K562 (cell line): Measurements from ENCODE around the gene PYGB. TPM values are rescaled to one million over a fixed set of nuclear protein-coding genes. Genes with fewer than 3 reads are reported as not detected.

Experiments used
- ATAC-seq: fragments of 200-7000 bp; cut with Tn5 transposase; 3 replicates; pipeline ENCODE4 v1.9.1; 2020; ENCODE audit warnings: moderate library complexity
- BruUV-seq: library from RNA; stranded (reverse); fragments of 400-500 nt; replicated peaks from 2 replicates; lab custom pipeline; 2021; lab: Mats Ljungman, UMichigan
- CTCF ChIA-PET: fragments of 300-600 bp; formaldehyde crosslinking; extraction: SDS; loops from one replicate; lab custom pipeline; 2021; ENCODE audit warnings: low intra/inter-chr PET ratio; lab: Yijun Ruan, JAX
- POLR2A ChIA-PET: fragments of 300-600, 350-650 bp; sonication (Branson Sonifier 250); formaldehyde crosslinking; extraction: SDS; loops from one replicate; lab custom pipeline; 2021; ENCODE audit warnings: antibody characterized with exemption, inconsistent platforms; lab: Yijun Ruan, JAX
- DNase-seq, 4 experiments: peaks; one replicate each; pipeline versions ENCODE4 v3.0.0 to v3.0.0-alpha.2; 2011 to 2018; ENCODE audit warnings: low spot score in 3 of 4, mixed read lengths in 3 of 4; ENCODE audit errors: extremely low read depth in 1 of 4
- FAIRE-seq: peaks from 2 replicates; lab custom pipeline; 2011; peaks lifted over from hg19 to GRCh38; lab: Jason Lieb, UNC
- H2AFZ ChIP-seq: 2 replicates; pipeline ENCODE4 v1.6.0; 2011; ENCODE audit warnings: low read depth, low read length, control low read depth, inconsistent platforms
- H3K27ac ChIP-seq: fragments of 200-600 bp; 3 replicates; pipeline ENCODE4 v1.8.0; 2011; ENCODE audit warnings: low read depth, mild to moderate bottlenecking, control low read depth, inconsistent platforms, low read length, moderate library complexity, mixed read lengths; ENCODE audit errors: extremely low read depth
- H3K27me3 ChIP-seq, 2 experiments: fragments of 300-600 bp in 1 of 2; 2 replicates in 1 of 2; 3 replicates in 1 of 2; pipeline versions ENCODE4 v1.6.0 to v1.8.0; 2011; ENCODE audit warnings: inconsistent platforms in 2 of 2, low read length in 2 of 2, mild to moderate bottlenecking in 1 of 2, mixed read lengths in 1 of 2, moderate library complexity in 1 of 2; ENCODE audit not compliant: control insufficient read depth in 2 of 2, insufficient read depth in 2 of 2
- H3K36me3 ChIP-seq: fragments of 300-600 bp; 3 replicates; pipeline ENCODE4 v1.8.0; 2011; ENCODE audit warnings: mild to moderate bottlenecking, low read length, inconsistent platforms; ENCODE audit not compliant: control insufficient read depth, insufficient read depth
- H3K4me1 ChIP-seq, 2 experiments: fragments of 200-600 bp in 1 of 2; replicated peaks in 1 of 2; 2 replicates in 1 of 2; 3 replicates in 1 of 2; pipeline versions ENCODE4 v1.5.1 to v1.8.0; 2011; ENCODE audit warnings: inconsistent platforms in 2 of 2, low read length in 2 of 2, mild to moderate bottlenecking in 1 of 2, mixed read lengths in 1 of 2, moderate library complexity in 1 of 2; ENCODE audit not compliant: control insufficient read depth in 2 of 2, insufficient read depth in 2 of 2
- H3K4me2 ChIP-seq: 2 replicates; pipeline ENCODE4 v1.6.1; 2011; ENCODE audit warnings: low read length, control low read depth, inconsistent platforms, mixed read lengths; ENCODE audit not compliant: insufficient read depth
- H3K4me3 ChIP-seq: fragments of 200-600 bp; sonication (generic), shearing (Covaris generic); 2 replicates; pipeline ENCODE4 v1.5.1; 2016; ENCODE audit warnings: control low read depth, inconsistent platforms
- H3K79me2 ChIP-seq: fragments of 200-600 bp; 3 replicates; pipeline ENCODE4 v1.8.0; 2011; ENCODE audit warnings: low read length, inconsistent platforms; ENCODE audit not compliant: control insufficient read depth, insufficient read depth
- H3K9ac ChIP-seq, 2 experiments: 2 replicates each; pipeline versions ENCODE4 v1.6.0 to v1.6.1; 2011; ENCODE audit warnings: low read depth in 2 of 2, low read length in 2 of 2, control low read depth in 1 of 2, inconsistent platforms in 1 of 2, mild to moderate bottlenecking in 1 of 2, mixed read lengths in 1 of 2; ENCODE audit not compliant: insufficient read depth in 1 of 2
- H3K9me1 ChIP-seq: one replicate; pipeline ENCODE4 v1.6.0; 2011; ENCODE audit warnings: inconsistent platforms, mild to moderate bottlenecking, low read length, moderate library complexity; ENCODE audit not compliant: control insufficient read depth, insufficient read depth
- H3K9me3 ChIP-seq: replicated peaks from 2 replicates; pipeline ENCODE4 v1.5.1; 2011; ENCODE audit warnings: low read depth, low read length, inconsistent platforms; ENCODE audit not compliant: control insufficient read depth, insufficient read depth
- H4K20me1 ChIP-seq: replicated peaks from 2 replicates; pipeline ENCODE4 v1.6.1; 2011; ENCODE audit warnings: low read length, inconsistent platforms, mixed read lengths; ENCODE audit not compliant: control insufficient read depth, insufficient read depth
- ATF2 ChIP-seq: sonication (generic); formaldehyde crosslinking; IDR thresholded peaks from 2 replicates; pipeline ENCODE4 v1.8.1; 2022; ENCODE audit warnings: missing genetic modification reagents
- KDM2B ChIP-seq: fragments of 250-450 bp; sonication (Bioruptor Pico); IDR thresholded peaks from 2 replicates; pipeline ENCODE4 v1.8.0; 2021; ENCODE audit warnings: mild to moderate bottlenecking, moderate library complexity
- MTA2 ChIP-seq: fragments of 450-650 bp; IDR thresholded peaks from 2 replicates; pipeline ENCODE4 v1.6.1; 2016; ENCODE audit warnings: low read depth
- ZNF696 ChIP-seq: fragments of 250-450 bp; sonication (Bioruptor Pico); conservative IDR thresholded peaks from 2 replicates; pipeline ENCODE4 v1.4.0; 2020; ENCODE audit warnings: mild to moderate bottlenecking, moderate library complexity
- ZNF699 ChIP-seq: fragments of 250-450 bp; sonication (Bioruptor Pico); IDR thresholded peaks from 2 replicates; pipeline ENCODE4 v1.8.0; 2021; ENCODE audit warnings: mild to moderate bottlenecking, moderate library complexity; ENCODE audit not compliant: insufficient replicate concordance
- ZNF740 ChIP-seq, 3 experiments: fragments of 200-800 bp in 1 of 3; sonication (Bioruptor generic) in 1 of 3; sonication (generic) in 1 of 3; formaldehyde crosslinking in 1 of 3; IDR thresholded peaks; 2 replicates each; pipeline versions ENCODE4 v1.6.1 to v1.8.0; 2016 to 2022; ENCODE audit warnings: mild to moderate bottlenecking in 2 of 3, missing compliant biosample characterization in 2 of 3, missing genetic modification characterization in 2 of 3, missing genetic modification reagents in 1 of 3
- WGBS: fragments of 100-300 bp; shearing (Covaris generic); methylation state at CpG from one replicate; pipeline ENCODE4 v1.1.6; 2016; ENCODE audit warnings: low coverage, mixed read lengths; ENCODE audit not compliant: insufficient coverage; ENCODE audit errors: missing lambda C conversion rate; 5-methylcytosine and 5-hydroxymethylcytosine counted together
- in situ Hi-C: fragments of 300-500 bp; cut with MboI; formaldehyde crosslinking; loops from 4 replicates; pipeline ENCODE4 v1.15.0; 2018; ENCODE audit warnings: inconsistent platforms, mixed read lengths
- intact Hi-C: fragments of 100-400 bp; cut with micrococcal nuclease; formaldehyde crosslinking; loops from 2 replicates; pipeline ENCODE4 v1.14.2; 2022
- polyA plus RNA-seq, 8 experiments: library from polyadenylated mRNA; depleted of rRNA in 4 of 8; stranded (reverse) in 5 of 8; unstranded in 3 of 8; fragments of >200 nt; fragmentation: Nextera tagmentation in 2 of 8; fragmentation: Illumina TruSeq in 1 of 8; extraction: Ambion mirVana in 2 of 8; extraction: Trizol in 1 of 8; gene quantifications; 2 replicates each; pipeline versions ENCODE4 v1.2.1 to v1.2.3, GENCODE V29; 2011 to 2014; ENCODE audit warnings: inconsistent platforms in 1 of 8, missing spikeins in 1 of 8
- total RNA-seq, 7 experiments: library from RNA; depleted of rRNA in 6 of 7; stranded (reverse); fragments of >200 nt in 6 of 7; fragmentation: Illumina TruSeq in 2 of 7; extraction: Trizol in 2 of 7; gene quantifications; 2 replicates each; pipeline versions ENCODE4 v1.2.1 to v1.2.3, GENCODE V29; 2011 to 2021; ENCODE audit warnings: low replicate concordance in 1 of 7
- TF ChIP-seq, protein P1 (sequence below): sonication (generic); formaldehyde crosslinking; IDR thresholded peaks from 2 replicates; pipeline ENCODE4 v1.8.1; 2023; ENCODE audit warnings: mild to moderate bottlenecking, missing genetic modification reagents

PYGB gene
- total and polyA plus RNA-seq, 9 of the 15 experiments (the other 6 are each of a cell fraction or from before 2014, with no cell fraction given): 0.34 to 18.0 (median 9.8) TPM

- CTCF ChIA-PET: no interaction called here
- no peaks in the 10 kb centered on the region for H3K9me1 ChIP-seq
- H3K4me1 ChIP-seq: peaks cover 21 to 42% of the 10 kb centered on the region in 2 experiments
- no peaks in the 10 kb centered on the region for H3K27me3 ChIP-seq
- no peaks in the 10 kb centered on the region; the same call in 1 of the 3 replicates for H3K36me3 ChIP-seq
- H3K27ac ChIP-seq: no peak overlapping the region
- intact Hi-C loops (no loop called here), in situ Hi-C loops (no loop called here)
- H3K79me2 ChIP-seq: no peaks in the 10 kb centered on the region
- DNase-seq (no peak), FAIRE-seq (no peak), ATAC-seq (no peak)
- no peak overlapping the region for H3K4me2 ChIP-seq
- no peak overlapping the region for H3K4me3 ChIP-seq
- H4K20me1 ChIP-seq: no peaks in the 10 kb centered on the region
- POLR2A ChIA-PET: interaction anchor here (0.6 to 1.1 kb wide), 3 partner anchors 10 to 26 kb away, joined by 3 to 4 read pairs (median 3); no protein-coding TSS in a partner anchor
- H3K9me3 ChIP-seq: no peaks in the 10 kb centered on the region
- H3K9ac ChIP-seq: no peak overlapping the region
- 91% methylated on average over 9 of the region's 15 CpGs for WGBS
- TF ChIP-seq ZNF699 (CRISPR knock-in tag): no peak
- TF ChIP-seq ZNF696: no peak
- TF ChIP-seq KDM2B (CRISPR knock-in tag): no peak
- TF ChIP-seq, protein P1, sequence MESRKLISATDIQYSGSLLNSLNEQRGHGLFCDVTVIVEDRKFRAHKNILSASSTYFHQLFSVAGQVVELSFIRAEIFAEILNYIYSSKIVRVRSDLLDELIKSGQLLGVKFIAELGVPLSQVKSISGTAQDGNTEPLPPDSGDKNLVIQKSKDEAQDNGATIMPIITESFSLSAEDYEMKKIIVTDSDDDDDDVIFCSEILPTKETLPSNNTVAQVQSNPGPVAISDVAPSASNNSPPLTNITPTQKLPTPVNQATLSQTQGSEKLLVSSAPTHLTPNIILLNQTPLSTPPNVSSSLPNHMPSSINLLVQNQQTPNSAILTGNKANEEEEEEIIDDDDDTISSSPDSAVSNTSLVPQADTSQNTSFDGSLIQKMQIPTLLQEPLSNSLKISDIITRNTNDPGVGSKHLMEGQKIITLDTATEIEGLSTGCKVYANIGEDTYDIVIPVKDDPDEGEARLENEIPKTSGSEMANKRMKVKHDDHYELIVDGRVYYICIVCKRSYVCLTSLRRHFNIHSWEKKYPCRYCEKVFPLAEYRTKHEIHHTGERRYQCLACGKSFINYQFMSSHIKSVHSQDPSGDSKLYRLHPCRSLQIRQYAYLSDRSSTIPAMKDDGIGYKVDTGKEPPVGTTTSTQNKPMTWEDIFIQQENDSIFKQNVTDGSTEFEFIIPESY (CRISPR knock-in tag): no peak
- no peak for TF ChIP-seq MTA2
- TF ChIP-seq ZNF740 (CRISPR knock-in tag; IDR thresholded peaks at IDR 0.05): no peak
- no peak for TF ChIP-seq ZNF740 (tag; IDR thresholded peaks at IDR 0.05)
- TF ChIP-seq ATF2 (CRISPR knock-in tag): no peak
- BruUV-seq: no TSS peak
- no peak overlapping the region for H2AFZ ChIP-seq
Observed at GRCh38 chr20:25220810-25221591, 26.9 kb upstream of the PYGB start.
